Diencephalon (tissue), 1 donor: ENCODE measurements around the gene MFSD2A. TPM values are rescaled to one million over a fixed set of nuclear protein-coding genes. Genes with fewer than 3 reads are reported as not detected.

Source experiments
- small RNA-seq: library from RNA; depleted of rRNA; stranded (forward); fragments of <200 nt; gene quantifications from one replicate; pipeline ENCODE3, GENCODE V24; 2014
- total RNA-seq: library from RNA; depleted of rRNA; stranded (reverse); fragments of >200 nt; gene quantifications from one replicate; pipeline ENCODE4 v1.2.3, GENCODE V29; 2014

MFSD2A gene
- total RNA-seq = 26.8 TPM

DNA sequence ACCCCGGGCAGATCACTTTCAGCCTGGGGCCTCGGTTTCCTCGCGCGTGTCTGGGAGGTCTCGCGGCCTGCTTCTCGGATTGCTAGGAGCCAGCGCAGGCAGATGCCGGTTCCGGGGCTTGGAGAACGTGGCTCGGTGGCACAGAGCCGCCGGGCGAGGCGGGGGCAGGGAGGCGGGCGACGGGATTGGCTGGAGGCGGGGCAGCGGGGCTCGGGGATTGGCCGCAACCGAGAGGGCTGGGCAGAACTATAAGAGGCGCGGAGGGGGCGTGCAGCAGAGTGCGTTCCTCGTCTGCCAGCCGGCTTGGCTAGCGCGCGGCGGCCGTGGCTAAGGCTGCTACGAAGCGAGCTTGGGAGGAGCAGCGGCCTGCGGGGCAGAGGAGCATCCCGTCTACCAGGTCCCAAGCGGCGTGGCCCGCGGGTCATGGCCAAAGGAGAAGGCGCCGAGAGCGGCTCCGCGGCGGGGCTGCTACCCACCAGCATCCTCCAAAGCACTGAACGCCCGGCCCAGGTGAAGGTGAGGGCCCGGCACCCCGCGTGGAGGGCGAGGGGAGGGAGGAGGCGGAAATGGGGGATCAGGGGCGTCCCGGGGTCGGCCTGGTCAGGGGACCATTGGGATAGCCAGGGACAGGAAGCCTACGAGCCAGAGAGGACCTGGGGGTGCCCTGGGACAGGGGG, at the start of gene MFSD2A:
TSS of gene MFSD2A (plus strand) at position 276 of the 677 bp plus-strand sequence. CDS start at position 424, 148 bp downstream.

Small RNAs within 50 kb of the gene (small RNA-seq; reads per million reads assigned to genes)
- gene RF00019 = not detected

Other genes starting within 250 kb of the MFSD2A start
- gene PPIE, start 216.3 kb upstream of the MFSD2A start, total RNA-seq = 24.5 TPM
- 0.46 TPM for gene OXCT2, start 183.8 kb upstream of the MFSD2A start, total RNA-seq
- 1.4 TPM for gene BMP8B, start 166.3 kb upstream of the MFSD2A start, total RNA-seq
- 41.3 TPM for gene TRIT1, start 71.6 kb upstream of the MFSD2A start, total RNA-seq
- gene MYCL, start 53.2 kb upstream of the MFSD2A start, total RNA-seq = 8.8 TPM
- 113 TPM for gene CAP1, start 85.6 kb downstream of the MFSD2A start, total RNA-seq
- 65.5 TPM for gene PPT1, start 142.1 kb downstream of the MFSD2A start, total RNA-seq
- 83.7 TPM for gene RLF, start 206.2 kb downstream of the MFSD2A start, total RNA-seq